CD4-positive, alpha-beta T cell treated with Interleukin-12 subunit alpha and Interleukin-12 subunit beta, for 1 hour (primary cell): ENCODE measurements around the gene NCKAP5.

Experiments
- DNase-seq: peaks from one replicate; pipeline ENCODE4 v3.0.0-alpha.2; 2020

The NCKAP5 gene

GRCh38 chr2:133417415-133417814 lies 150.8 kb downstream of the NCKAP5 start:
- no peak for DNase-seq

DNA sequence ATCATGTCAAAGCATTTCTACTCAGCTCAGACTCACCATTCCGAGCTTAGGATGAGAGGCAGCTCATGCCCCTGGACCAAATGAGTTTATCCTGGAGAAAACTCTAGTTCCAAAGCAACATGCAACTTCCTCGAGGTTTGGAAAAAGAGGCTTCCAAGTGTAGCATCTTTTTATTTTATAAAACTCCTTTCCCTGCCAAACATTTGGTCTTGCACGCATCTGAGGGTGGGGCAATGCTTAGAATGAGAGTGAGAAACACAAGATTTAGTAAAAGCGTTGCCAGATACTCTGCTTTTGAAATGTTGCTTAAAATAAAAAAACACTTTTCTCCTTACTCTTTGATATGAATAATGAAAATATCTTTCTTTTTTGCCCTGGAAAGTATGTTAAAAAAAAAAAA lies 151.5 kb downstream of the NCKAP5 start:
- no peak for DNase-seq

GRCh38 chr2:133416146-133416545 lies 152.1 kb downstream of the NCKAP5 start:
- DNase-seq = no peak

- no peak for DNase-seq
Measured at GRCh38 chr2:133415210-133415876, 152.9 kb downstream of the NCKAP5 start.

- DNase-seq = no peak
Measured at GRCh38 chr2:133414486-133415209, 153.6 kb downstream of the NCKAP5 start.

DNA sequence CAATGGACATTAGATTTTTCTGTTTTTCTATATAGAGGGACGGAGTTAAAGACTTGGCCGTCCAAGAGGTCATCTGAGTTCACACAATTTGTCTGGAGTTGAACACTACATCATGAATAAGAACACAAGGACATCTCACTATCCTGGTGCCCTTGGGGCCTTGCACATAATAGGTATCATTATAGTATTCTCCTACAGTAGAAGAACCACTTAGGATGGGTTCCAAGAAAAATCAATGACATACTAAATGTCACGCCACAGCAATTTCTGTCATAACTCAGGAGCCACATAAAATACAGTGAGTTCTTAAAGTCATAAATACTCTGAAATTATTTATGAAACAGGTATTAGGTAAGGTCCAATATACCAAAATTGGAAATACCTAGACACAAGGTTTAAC lies 154.4 kb downstream of the NCKAP5 start:
- no peak for DNase-seq

DNA sequence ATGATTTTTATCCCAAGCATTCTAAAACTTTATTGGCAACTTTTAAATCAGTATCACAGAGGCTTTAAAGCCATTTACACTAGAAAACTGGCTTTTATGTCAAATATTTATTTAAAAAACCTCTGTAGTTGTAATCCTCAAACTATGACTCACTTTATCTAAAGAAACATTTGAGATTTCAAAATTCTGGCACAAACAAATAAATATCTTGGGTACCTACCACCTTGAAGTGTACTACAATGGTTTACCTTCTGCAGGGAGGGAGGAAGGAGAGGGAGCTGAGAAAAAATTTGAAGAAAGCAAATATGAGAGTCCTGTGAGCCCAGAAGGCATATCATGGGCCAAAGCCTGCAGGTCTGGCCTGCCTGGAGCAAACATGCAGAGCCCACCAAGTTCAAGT lies 155.6 kb downstream of the NCKAP5 start:
- DNase-seq = no peak

DNA sequence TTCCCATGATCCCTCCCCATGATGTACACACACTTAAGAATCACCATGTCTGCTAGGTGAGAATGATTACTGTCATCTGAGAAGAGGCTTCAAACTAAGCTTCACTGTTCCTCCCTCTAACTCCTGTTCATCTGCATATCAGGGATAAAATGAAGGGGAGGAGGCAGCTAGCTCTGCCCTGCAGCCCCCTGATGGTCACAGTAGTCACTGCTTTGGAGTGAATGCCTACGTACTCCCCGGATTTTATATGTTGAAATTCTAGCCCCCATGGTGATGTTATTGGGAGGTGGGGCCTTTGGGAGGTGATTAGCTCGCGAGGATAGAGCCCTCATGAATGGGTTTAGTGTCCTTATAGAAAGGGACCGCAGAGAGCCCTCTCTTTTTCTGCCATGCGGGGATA lies 156.4 kb downstream of the NCKAP5 start:
- DNase-seq = no peak

DNA sequence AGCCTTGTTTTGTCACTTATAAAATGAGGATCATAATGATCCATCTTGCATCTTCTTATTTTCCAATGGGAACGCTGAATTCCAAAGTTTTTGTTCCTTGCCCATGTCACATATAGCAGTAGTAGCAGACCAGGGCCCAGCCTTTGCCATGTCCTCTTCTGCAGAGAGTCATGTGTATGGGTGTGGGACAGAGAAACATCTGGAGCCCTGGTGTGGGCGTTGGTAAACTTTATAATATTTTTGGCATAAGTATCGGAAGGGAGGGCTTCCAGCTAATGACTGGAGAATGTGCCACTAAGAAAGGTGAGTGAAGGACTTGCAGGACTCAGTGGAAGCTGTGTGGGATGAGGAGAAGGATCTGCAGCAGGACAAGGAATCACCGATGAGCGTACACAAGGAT lies 157.2 kb downstream of the NCKAP5 start:
- DNase-seq = no peak

DNA sequence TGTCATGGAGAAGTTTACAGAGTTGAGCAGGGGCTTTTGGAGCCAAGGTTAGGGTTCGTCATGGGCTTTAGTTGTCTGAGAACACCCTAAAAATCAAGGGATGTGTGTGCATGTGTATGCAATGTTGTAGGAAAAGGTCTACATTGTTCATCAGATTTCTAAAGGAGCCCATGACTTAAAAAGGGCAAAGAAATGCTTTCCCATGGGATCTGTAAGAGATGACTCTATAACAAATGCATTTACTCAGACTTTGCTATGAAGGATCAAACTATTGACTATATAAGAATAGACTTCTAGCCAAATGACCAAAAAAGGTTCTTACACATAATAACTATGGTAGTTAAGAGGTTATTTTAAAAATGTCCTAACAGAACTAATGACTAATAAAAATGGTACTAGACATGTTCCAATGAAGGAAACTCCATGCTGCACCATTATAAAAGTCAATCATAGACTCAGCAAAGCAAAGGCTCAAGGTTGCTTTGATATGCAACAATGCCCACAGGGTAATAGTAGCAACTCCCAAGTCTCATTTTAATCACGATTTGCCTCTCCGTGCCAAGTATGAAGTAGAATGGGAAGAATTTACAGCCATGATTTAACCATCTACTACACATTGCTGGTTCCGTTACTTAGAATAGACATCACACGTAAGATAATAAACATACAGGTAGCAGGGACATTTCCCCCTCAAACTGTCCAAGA lies 158.5 kb downstream of the NCKAP5 start:
- no peak for DNase-seq

DNA sequence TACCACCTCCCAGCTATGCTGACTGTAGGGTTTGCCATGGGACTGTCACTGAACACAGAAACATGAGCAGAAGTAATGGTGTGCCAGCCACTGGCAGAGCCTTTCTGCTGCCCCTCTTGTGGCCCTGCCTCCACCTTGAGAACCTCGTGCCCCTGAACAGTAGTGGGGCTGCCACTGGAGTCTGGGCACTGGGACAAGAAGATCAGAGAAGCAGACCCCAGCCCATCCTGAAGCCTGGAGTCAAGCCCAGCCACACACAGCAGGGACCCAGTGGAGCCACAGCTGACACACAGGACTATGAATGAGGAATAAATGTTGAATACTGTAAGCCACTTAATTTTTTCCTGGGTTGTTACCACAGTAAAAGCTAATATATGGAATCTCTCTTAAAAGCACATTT lies 159.6 kb downstream of the NCKAP5 start:
- DNase-seq = no peak

- DNase-seq = no peak
Measured at GRCh38 chr2:133407341-133407740, 160.9 kb downstream of the NCKAP5 start.

DNA sequence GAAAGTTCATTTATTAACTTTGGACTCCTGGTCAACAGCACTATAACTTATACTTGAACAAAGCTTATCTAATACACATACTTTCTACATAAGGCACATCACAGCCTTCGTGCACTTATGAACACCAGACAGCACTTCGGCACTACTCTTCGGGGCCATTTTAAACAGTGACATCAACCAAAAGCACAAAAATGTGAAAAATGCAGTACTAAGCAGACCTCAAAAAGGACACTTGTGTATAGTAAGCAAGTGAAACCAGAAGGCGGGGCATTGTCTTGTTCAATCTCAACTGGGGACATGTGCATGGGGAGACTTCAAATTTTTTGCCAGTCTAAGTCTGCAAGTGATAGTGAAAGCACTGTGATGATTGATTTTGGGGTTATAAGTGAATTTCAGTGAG lies 163.0 kb downstream of the NCKAP5 start:
- no peak for DNase-seq

DNA sequence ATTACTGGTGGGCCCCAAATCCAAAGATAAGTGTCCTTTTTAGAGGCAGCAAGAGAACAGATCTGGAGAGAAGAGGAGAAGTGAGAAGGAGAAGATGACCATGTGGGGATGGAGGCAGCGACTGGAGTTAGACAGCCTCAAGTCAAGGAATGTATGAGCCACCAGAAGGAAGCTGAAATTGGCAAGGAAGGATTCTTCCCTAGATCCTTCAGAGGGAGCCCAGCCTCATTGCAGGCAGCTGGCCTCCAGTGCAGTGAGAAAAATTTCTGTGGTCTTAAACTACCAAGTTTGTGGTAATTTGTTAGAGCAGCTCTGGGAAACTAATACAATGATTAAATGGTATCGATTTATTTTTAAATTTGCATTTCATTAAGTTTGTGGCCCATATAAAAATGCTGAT lies 167.9 kb downstream of the NCKAP5 start:
- no peak for DNase-seq

DNA sequence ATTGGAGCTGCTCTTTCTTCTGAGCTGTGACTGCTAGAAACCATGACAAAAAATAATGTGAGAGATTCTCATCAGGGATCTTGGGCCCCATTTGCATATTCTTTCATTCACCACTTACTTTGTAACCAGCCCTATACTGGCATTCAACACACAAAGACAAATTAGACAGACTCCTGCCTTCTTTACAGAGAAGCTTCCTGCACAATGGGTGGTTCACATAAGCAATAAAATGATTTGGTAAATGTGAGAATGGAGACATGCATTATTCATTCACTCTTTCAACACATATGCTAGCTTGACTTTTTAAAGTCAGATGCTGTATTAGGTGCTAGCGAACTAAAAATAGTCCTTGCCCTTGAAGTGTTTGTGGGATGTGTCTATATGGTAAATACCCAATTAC lies 174.4 kb downstream of the NCKAP5 start:
- no peak for DNase-seq

GRCh38 chr2:133390156-133390555 lies 178.1 kb downstream of the NCKAP5 start:
- no peak for DNase-seq

DNA sequence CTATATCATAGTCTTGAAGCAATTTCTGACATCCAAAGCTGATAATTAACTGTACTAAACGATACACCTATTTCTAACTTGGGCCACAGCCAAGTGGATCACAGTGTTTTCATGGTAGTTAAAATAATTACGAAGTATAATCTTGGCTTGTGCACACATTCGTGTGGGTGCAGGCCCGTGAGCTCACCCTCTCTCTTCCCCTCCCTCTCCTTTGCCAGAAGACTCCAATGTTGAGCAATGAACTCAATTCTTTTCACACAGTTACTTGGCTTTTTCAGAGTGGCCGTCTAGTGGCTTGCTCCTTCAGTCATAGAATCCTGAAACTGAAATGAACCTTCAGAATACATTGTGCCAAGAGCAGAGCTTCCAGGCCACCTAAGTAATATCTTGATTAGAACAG lies 178.7 kb downstream of the NCKAP5 start:
- DNase-seq = no peak

DNA sequence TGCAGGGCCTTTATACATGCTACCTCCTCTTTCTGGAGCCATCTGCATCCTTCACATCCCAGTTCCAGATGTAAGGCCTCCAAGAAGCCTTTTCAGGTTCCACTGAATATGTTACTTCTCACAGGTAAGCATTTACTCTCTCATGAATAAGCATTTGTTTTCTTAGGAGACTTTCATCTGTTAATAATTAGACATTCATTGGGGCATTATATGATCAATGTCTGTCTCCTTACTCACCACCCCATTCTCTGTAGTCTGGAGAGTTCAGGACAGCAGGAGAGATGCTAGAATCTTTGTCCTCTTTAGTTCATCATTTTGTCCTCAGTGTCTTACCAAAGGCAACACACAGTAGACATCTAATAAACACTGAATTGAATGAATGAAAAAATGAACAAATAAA lies 185.7 kb downstream of the NCKAP5 start:
- DNase-seq = no peak

GRCh38 chr2:133380991-133381390 lies 187.3 kb downstream of the NCKAP5 start:
- no peak for DNase-seq

GRCh38 chr2:133378928-133379549 lies 189.2 kb downstream of the NCKAP5 start:
- DNase-seq = no peak

DNA sequence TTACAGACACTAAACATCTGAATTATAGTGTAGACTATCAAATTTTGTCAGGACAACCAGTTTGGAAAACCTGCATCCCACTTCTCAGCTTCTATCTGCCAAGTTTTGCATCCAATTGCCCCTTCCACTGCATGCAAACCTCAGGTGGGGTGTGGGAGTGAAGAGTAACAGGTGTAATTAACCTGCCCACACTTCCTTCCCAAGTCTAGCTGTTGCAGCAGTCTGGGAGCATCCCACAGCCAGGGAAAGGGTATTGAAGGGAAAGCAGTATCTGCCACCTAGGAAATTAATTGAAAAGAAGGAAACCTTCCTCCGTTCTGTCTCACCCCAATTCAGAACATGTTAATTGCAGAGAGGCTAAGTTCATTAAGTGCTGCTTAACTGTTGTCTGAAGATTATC lies 189.9 kb downstream of the NCKAP5 start:
- DNase-seq = no peak

DNA sequence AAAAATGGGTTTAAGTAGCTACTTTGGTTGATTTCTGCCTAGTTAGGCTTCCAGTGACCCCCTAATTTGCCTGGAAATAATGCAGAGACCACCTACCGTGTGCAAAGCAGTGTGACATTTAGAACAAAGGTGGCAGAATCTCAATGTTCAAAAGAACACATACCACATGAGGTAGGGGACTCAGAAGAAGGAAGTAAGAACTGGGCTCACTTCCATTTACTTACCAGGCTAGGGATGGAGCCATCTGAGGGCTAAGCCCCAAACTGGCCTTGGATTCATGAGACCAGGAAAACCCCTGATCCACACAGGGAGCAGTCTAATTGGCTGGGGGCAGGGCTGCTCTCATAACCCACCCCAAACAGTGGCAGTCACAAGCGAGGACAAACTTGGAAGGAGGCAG lies 190.7 kb downstream of the NCKAP5 start:
- DNase-seq = no peak

- no peak for DNase-seq
Measured at GRCh38 chr2:133377021-133377481, 191.2 kb downstream of the NCKAP5 start.

- DNase-seq = no peak
Measured at GRCh38 chr2:133374781-133375180, 193.5 kb downstream of the NCKAP5 start.
